ENCODE data around the gene TYMS.
A peak's percentile ranks its signal among the peaks of the same experiment; 100 is the strongest.

TYMS gene

DNA sequence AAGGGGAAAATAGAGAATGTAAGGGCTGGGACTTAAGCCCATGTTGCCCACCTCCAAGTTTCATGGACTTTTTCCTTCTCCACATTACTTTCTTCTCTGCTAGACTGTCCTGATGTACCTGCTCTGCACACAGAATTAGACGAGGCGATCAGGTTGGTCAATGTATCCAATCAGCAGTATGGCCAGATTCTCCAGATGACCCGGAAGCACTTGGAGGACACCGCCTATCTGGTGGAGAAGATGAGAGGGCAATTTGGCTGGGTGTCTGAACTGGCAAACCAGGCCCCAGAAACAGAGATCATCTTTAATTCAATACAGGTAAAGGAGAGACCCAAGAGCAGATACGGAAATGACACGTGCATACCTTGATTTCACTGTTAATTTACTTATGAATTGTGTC is 16.2 kb upstream of the TYMS start:
- no peak overlapping the region for H3K4me3 ChIP-seq (replicated peaks; ENCODE audit: low read depth, low read length)
- TF ChIP-seq, protein P1, sequence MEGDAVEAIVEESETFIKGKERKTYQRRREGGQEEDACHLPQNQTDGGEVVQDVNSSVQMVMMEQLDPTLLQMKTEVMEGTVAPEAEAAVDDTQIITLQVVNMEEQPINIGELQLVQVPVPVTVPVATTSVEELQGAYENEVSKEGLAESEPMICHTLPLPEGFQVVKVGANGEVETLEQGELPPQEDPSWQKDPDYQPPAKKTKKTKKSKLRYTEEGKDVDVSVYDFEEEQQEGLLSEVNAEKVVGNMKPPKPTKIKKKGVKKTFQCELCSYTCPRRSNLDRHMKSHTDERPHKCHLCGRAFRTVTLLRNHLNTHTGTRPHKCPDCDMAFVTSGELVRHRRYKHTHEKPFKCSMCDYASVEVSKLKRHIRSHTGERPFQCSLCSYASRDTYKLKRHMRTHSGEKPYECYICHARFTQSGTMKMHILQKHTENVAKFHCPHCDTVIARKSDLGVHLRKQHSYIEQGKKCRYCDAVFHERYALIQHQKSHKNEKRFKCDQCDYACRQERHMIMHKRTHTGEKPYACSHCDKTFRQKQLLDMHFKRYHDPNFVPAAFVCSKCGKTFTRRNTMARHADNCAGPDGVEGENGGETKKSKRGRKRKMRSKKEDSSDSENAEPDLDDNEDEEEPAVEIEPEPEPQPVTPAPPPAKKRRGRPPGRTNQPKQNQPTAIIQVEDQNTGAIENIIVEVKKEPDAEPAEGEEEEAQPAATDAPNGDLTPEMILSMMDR (IDR thresholded peaks at IDR 0.05; ENCODE audit: low read depth, low read length, missing control alignments), result no peak
- no peak for DNase-seq (ENCODE audit: extremely low read depth, low read depth)

DNA sequence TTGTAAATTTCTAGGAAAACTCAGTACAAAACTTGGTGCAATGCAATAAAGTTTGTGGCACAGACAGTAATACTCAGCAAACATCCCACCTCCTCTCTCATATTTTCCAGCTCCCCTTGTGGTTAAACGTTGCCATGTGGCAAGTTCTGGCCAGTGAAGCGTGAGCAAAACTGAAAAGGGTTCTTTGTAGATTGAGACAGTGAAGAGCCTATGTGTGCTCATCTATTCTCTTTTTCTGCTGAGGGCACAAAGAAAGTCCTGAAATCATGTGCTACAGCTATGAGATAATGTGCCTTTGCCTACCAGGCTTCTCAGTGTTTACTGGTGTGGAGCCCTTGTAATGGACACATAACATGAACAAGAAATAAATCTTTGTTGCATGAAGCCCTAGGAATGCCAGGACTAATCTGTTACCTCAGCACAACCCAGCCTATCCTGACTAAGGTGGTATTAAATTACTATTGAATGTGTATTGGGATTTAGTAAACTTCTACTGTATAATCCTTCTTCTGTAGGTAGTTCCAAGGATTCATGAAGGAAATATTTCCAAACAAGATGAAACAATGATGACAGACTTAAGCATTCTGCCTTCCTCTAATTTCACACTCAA is 13.0 kb upstream of the TYMS start:
- no peak for DNase-seq (ENCODE audit: extremely low read depth, low read depth)
- TF ChIP-seq, protein P1 (IDR thresholded peaks at IDR 0.05; ENCODE audit: low read depth, low read length, missing control alignments), result no peak
- no peak overlapping the region for H3K4me3 ChIP-seq (replicated peaks; ENCODE audit: low read depth, low read length)

DNA sequence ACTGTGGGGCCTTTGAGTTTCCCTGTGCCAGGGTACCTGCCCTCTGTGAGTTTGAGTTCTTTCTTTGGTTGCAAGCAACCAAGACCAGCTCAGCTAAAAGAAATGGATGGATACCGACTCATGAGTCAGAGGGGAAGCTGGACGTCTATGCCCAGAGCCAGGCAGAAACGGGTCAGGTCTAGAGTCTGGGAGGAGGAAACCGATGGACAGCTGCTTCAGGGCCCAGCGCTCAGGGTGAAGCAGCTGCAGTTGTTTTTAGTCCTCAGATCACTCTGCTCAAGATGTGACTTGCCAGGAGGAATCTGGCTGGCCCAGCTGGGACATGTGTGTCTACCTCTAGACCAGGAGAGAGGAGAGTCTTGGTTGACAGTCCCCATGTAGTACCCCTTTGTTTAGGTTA is 10.1 kb upstream of the TYMS start:
- TF ChIP-seq, protein P1 (IDR thresholded peaks at IDR 0.05; ENCODE audit: low read depth, low read length, missing control alignments), result no peak
- no peak for DNase-seq (ENCODE audit: extremely low read depth, low read depth)
- no peak overlapping the region for H3K4me3 ChIP-seq (replicated peaks; ENCODE audit: low read depth, low read length)

- DNase-seq (ENCODE audit: extremely low read depth, low read depth), result peak; percentile 24
- H3K4me3 ChIP-seq (replicated peaks; ENCODE audit: low read depth, low read length), result no peak overlapping the region
- TF ChIP-seq, protein P1 (IDR thresholded peaks at IDR 0.05; ENCODE audit: low read depth, low read length, missing control alignments), result no peak
These were observed 8.1 kb upstream of the TYMS start for GRCh38 chr18:649341-649740.

GRCh38 chr18:650428-650858 is 7.0 kb upstream of the TYMS start:
- H3K4me3 ChIP-seq (replicated peaks; ENCODE audit: low read depth, low read length), result no peak overlapping the region
- TF ChIP-seq, protein P1 (IDR thresholded peaks at IDR 0.05; ENCODE audit: low read depth, low read length, missing control alignments), result no peak
- DNase-seq (ENCODE audit: extremely low read depth, low read depth), result peak; percentile 24

GRCh38 chr18:652131-652530 is 5.3 kb upstream of the TYMS start:
- TF ChIP-seq, protein P1 (IDR thresholded peaks at IDR 0.05; ENCODE audit: low read depth, low read length, missing control alignments), result no peak
- H3K4me3 ChIP-seq (replicated peaks; ENCODE audit: low read depth, low read length), result no peak overlapping the region
- DNase-seq (ENCODE audit: extremely low read depth, low read depth), result no peak

- TF ChIP-seq, protein P1 (IDR thresholded peaks at IDR 0.05; ENCODE audit: low read depth, low read length, missing control alignments), result no peak
- no peak for DNase-seq (ENCODE audit: extremely low read depth, low read depth)
- H3K4me3 ChIP-seq (replicated peaks; ENCODE audit: low read depth, low read length), result no peak overlapping the region
These were observed 3.9 kb upstream of the TYMS start for GRCh38 chr18:653512-653911.
